HepG2 (cell line): ENCODE results near the gene VARS1. TPM values are rescaled to one million over a fixed set of nuclear protein-coding genes. Genes with fewer than 3 reads are reported as not detected.
A peak's percentile ranks its signal among the peaks of the same experiment; 100 is the strongest.

Experiments used
- ETV5 ChIP-seq: IDR thresholded peaks from 2 replicates; pipeline ENCODE4 v1.6.1; 2018; ENCODE audit warnings: missing biosample characterization, missing genetic modification reagents, inconsistent platforms, borderline replicate concordance
- GFI1 ChIP-seq: sonication (generic); formaldehyde crosslinking; IDR thresholded peaks from 2 replicates; pipeline ENCODE4 v1.5.0; 2020; ENCODE audit warnings: missing genetic modification reagents, mild to moderate bottlenecking, borderline replicate concordance
- HNRNPL ChIP-seq: fragments of 200-400 bp; formaldehyde crosslinking; IDR thresholded peaks from 2 replicates; pipeline ENCODE4 v1.6.1; 2017; ENCODE audit warnings: mild to moderate bottlenecking, low read depth, low read length
- IKZF1 ChIP-seq: fragments of 450-650 bp; IDR thresholded peaks from 2 replicates; pipeline ENCODE4 v1.7.1; 2016
- SMAD3 ChIP-seq: sonication (generic); formaldehyde crosslinking; IDR thresholded peaks from 2 replicates; pipeline ENCODE4 v1.4.0; 2020; ENCODE audit warnings: missing genetic modification reagents
- YY1 ChIP-seq: IDR thresholded peaks from 2 replicates; pipeline ENCODE4 v1.6.1; 2011; ENCODE audit warnings: low read length, low read depth, moderate library complexity, mild to moderate bottlenecking; ENCODE audit not compliant: insufficient read depth, insufficient replicate concordance
- ZFP36L1 ChIP-seq: sonication (generic); formaldehyde crosslinking; IDR thresholded peaks from 2 replicates; pipeline ENCODE4 v1.8.0; 2022; ENCODE audit warnings: mild to moderate bottlenecking, missing genetic modification reagents, moderate library complexity
- ZFP82 ChIP-seq: sonication (generic); formaldehyde crosslinking; IDR thresholded peaks from 2 replicates; pipeline ENCODE4 v1.5.1; 2020; ENCODE audit warnings: mild to moderate bottlenecking, missing genetic modification reagents, borderline replicate concordance
- ZFP90 ChIP-seq: sonication (generic); formaldehyde crosslinking; IDR thresholded peaks from 2 replicates; pipeline ENCODE4 v1.8.0; 2022; ENCODE audit warnings: missing genetic modification reagents, mild to moderate bottlenecking, inconsistent platforms, borderline replicate concordance
- ZNF143 ChIP-seq: sonication (generic); formaldehyde crosslinking; IDR thresholded peaks from 2 replicates; pipeline ENCODE4 v1.4.0; 2020; ENCODE audit warnings: missing genetic modification reagents
- ZNF20 ChIP-seq: sonication (generic); formaldehyde crosslinking; IDR thresholded peaks from 2 replicates; pipeline ENCODE4 v1.4.0; 2020; ENCODE audit warnings: mild to moderate bottlenecking, moderate library complexity, missing genetic modification reagents
- ZNF563 ChIP-seq: sonication (generic); formaldehyde crosslinking; IDR thresholded peaks from 2 replicates; pipeline ENCODE4 v1.8.0; 2022; ENCODE audit warnings: mild to moderate bottlenecking, moderate library complexity, missing genetic modification reagents
- ZNF615 ChIP-seq: sonication (generic); formaldehyde crosslinking; IDR thresholded peaks from 2 replicates; pipeline ENCODE4 v1.5.0; 2020; ENCODE audit warnings: mild to moderate bottlenecking, missing genetic modification reagents, borderline replicate concordance
- ZSCAN31 ChIP-seq: sonication (generic); formaldehyde crosslinking; IDR thresholded peaks from 2 replicates; pipeline ENCODE4 v1.5.0; 2020; ENCODE audit warnings: low read depth, mild to moderate bottlenecking, missing genetic modification reagents
- ZZZ3 ChIP-seq: sonication (generic); formaldehyde crosslinking; IDR thresholded peaks from 2 replicates; pipeline ENCODE4 v1.4.0; 2020; ENCODE audit warnings: missing genetic modification reagents, mild to moderate bottlenecking, borderline replicate concordance
- polyA plus RNA-seq, 8 experiments: library from polyadenylated mRNA; depleted of rRNA in 3 of 8; stranded (reverse) in 7 of 8; unstranded in 1 of 8; fragments of >200 nt; fragmentation: Illumina TruSeq in 4 of 8; extraction: Trizol in 4 of 8; gene quantifications; 2 replicates each; pipeline versions ENCODE4 v1.2.1 to v1.2.3, GENCODE V29; 2011 to 2016; ENCODE audit warnings: low read depth in 4 of 8, missing spikeins in 1 of 8, mixed read lengths in 1 of 8; ENCODE audit not compliant: insufficient read depth in 1 of 8
- total RNA-seq, 5 experiments: library from RNA; depleted of rRNA; stranded (reverse); fragments of >200 nt; fragmentation: Illumina TruSeq; extraction: Trizol; gene quantifications; 2 replicates each; pipeline ENCODE4 v1.2.3, GENCODE V29; 2016; ENCODE audit warnings: low read depth in 1 of 5
- TF ChIP-seq, protein P1 (sequence below): sonication (generic); formaldehyde crosslinking; IDR thresholded peaks from 2 replicates; pipeline ENCODE4 v1.8.0; 2022; ENCODE audit warnings: mild to moderate bottlenecking, missing genetic modification reagents, moderate library complexity
- TF ChIP-seq, protein P2 (sequence below): IDR thresholded peaks from 2 replicates; pipeline ENCODE4 v1.6.1; 2016; ENCODE audit warnings: mild to moderate bottlenecking, missing biosample characterization, missing genetic modification reagents
- TF ChIP-seq, protein P3 (sequence below): sonication (generic); formaldehyde crosslinking; IDR thresholded peaks from 2 replicates; pipeline ENCODE4 v1.4.0; 2020; ENCODE audit warnings: missing genetic modification reagents
- TF ChIP-seq, protein P4 (sequence below): sonication (generic); formaldehyde crosslinking; IDR thresholded peaks from 2 replicates; pipeline ENCODE4 v1.5.1; 2020; ENCODE audit warnings: mild to moderate bottlenecking, missing genetic modification reagents, borderline replicate concordance
- TF ChIP-seq, protein P5 (sequence below): sonication (generic); formaldehyde crosslinking; IDR thresholded peaks from 2 replicates; pipeline ENCODE4 v1.8.0; 2022; ENCODE audit warnings: mild to moderate bottlenecking, missing genetic modification reagents, borderline replicate concordance
- TF ChIP-seq, protein P6 (sequence below): sonication (generic); formaldehyde crosslinking; IDR thresholded peaks from 2 replicates; pipeline ENCODE4 v1.9.0; 2021; ENCODE audit warnings: missing genetic modification reagents, mild to moderate bottlenecking, borderline replicate concordance
- TF ChIP-seq, protein P7 (sequence below): sonication (generic); formaldehyde crosslinking; IDR thresholded peaks from 2 replicates; pipeline ENCODE4 v1.8.0; 2023; ENCODE audit warnings: mild to moderate bottlenecking, missing genetic modification reagents

The VARS1 gene
- total and polyA plus RNA-seq, 2 of the 13 experiments (the other 11 are each of a cell fraction or from before 2014, with no cell fraction given) = 14.7 to 56.1 TPM

DNA sequence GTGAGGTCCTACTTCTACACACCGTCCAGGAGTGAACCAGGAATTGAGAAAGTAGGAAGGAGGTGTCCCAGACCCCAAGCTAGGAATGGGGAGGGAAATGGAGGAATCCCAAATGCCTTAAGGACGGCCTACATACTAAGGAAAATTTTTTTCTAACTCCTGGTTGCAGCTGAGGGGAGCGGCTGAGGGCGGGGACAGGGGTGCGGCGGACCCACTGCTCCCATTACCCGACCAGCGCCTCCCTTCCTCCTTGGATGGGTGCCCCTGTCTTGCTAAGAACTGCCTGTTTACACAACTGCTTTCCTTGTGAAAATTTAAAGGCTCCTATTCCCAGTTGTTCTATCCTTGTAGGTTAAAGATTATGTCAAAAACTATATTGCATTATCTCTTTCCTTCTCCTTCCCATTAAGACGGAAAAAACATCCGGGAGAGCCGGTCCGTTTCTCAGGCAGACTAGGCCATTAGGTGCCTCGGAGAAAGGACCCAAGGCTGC is 31.3 kb upstream of the VARS1 start (continued):
- TF ChIP-seq ZFP90 (CRISPR knock-in tag) (0 out of 2 replicates have a peak, but pooled peaks have one; percentile 28), GFI1 (0 out of 2 replicates have a peak, but pooled peaks have one; percentile 15), ZNF615 (CRISPR knock-in tag) (peak; percentile 59; the same call in 1 of the 2 replicates), ZNF20 (CRISPR knock-in tag) (no peak), ETV5 (CRISPR knock-in tag) (no peak), ZSCAN31 (CRISPR knock-in tag) (0 out of 2 replicates have a peak, but pooled peaks have one; percentile 19), ZNF143 (peak; percentile 45; the same call in 1 of the 2 replicates), ZNF563 (CRISPR knock-in tag) (0 out of 2 replicates have a peak, but pooled peaks have one; percentile 9), IKZF1 (no peak), ZZZ3 (CRISPR knock-in tag) (no peak), ZFP82 (CRISPR knock-in tag) (no peak), HNRNPL (no peak), SMAD3 (0 out of 2 replicates have a peak, but pooled peaks have one; percentile 14), YY1 (no peak), ZFP36L1 (no peak)
- TF ChIP-seq, protein P1, sequence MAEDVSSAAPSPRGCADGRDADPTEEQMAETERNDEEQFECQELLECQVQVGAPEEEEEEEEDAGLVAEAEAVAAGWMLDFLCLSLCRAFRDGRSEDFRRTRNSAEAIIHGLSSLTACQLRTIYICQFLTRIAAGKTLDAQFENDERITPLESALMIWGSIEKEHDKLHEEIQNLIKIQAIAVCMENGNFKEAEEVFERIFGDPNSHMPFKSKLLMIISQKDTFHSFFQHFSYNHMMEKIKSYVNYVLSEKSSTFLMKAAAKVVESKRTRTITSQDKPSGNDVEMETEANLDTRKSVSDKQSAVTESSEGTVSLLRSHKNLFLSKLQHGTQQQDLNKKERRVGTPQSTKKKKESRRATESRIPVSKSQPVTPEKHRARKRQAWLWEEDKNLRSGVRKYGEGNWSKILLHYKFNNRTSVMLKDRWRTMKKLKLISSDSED (CRISPR knock-in tag) = no peak
- TF ChIP-seq, protein P2, sequence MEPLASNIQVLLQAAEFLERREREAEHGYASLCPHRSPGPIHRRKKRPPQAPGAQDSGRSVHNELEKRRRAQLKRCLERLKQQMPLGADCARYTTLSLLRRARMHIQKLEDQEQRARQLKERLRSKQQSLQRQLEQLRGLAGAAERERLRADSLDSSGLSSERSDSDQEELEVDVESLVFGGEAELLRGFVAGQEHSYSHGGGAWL (CRISPR knock-in tag) = no peak
- TF ChIP-seq, protein P3, sequence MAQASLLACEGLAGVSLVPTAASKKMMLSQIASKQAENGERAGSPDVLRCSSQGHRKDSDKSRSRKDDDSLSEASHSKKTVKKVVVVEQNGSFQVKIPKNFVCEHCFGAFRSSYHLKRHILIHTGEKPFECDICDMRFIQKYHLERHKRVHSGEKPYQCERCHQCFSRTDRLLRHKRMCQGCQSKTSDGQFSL = 0 out of 2 replicates have a peak, but pooled peaks have one; percentile 55
- TF ChIP-seq, protein P4, sequence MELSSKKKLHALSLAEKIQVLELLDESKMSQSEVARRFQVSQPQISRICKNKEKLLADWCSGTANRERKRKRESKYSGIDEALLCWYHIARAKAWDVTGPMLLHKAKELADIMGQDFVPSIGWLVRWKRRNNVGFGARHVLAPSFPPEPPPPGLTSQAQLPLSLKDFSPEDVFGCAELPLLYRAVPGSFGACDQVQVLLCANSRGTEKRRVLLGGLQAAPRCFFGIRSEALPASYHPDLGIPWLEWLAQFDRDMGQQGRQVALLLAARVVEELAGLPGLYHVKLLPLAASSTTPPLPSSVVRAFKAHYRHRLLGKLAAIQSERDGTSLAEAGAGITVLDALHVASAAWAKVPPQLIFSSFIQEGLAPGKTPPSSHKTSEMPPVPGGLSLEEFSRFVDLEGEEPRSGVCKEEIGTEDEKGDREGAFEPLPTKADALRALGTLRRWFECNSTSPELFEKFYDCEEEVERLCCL (CRISPR knock-in tag) = no peak
- TF ChIP-seq, protein P5, sequence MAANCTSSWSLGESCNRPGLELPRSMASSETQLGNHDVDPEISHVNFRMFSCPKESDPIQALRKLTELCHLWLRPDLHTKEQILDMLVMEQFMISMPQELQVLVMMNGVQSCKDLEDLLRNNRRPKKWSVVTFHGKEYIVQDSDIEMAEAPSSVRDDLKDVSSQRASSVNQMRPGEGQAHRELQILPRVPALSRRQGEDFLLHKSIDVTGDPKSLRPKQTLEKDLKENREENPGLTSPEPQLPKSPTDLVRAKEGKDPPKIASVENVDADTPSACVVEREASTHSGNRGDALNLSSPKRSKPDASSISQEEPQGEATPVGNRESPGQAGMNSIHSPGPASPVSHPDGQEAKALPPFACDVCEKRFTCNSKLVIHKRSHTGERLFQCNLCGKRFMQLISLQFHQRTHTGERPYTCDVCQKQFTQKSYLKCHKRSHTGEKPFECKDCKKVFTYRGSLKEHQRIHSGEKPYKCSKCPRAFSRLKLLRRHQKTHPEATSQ (CRISPR knock-in tag) = 0 out of 2 replicates have a peak, but pooled peaks have one; percentile 69
- TF ChIP-seq, protein P6, sequence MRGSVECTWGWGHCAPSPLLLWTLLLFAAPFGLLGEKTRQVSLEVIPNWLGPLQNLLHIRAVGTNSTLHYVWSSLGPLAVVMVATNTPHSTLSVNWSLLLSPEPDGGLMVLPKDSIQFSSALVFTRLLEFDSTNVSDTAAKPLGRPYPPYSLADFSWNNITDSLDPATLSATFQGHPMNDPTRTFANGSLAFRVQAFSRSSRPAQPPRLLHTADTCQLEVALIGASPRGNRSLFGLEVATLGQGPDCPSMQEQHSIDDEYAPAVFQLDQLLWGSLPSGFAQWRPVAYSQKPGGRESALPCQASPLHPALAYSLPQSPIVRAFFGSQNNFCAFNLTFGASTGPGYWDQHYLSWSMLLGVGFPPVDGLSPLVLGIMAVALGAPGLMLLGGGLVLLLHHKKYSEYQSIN (CRISPR knock-in tag) = no peak
- TF ChIP-seq, protein P7, sequence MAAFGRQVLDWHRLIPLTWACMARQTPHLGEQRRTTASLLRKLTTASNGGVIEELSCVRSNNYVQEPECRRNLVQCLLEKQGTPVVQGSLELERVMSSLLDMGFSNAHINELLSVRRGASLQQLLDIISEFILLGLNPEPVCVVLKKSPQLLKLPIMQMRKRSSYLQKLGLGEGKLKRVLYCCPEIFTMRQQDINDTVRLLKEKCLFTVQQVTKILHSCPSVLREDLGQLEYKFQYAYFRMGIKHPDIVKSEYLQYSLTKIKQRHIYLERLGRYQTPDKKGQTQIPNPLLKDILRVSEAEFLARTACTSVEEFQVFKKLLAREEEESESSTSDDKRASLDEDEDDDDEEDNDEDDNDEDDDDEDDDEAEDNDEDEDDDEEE (CRISPR knock-in tag) = 0 out of 2 replicates have a peak, but pooled peaks have one; percentile 38
